ENCODE measurements around the gene STATH. TPM values are rescaled to one million over a fixed set of nuclear protein-coding genes. Genes with fewer than 3 reads are reported as not detected.
"Not testable (repeated sequence)": the region's sequence is repeated elsewhere in the genome, so short reads cannot be mapped to it uniquely, and the experiment has no call there.

Gene STATH
- total RNA-seq, 2 donors from 2014 or later = not detected

GRCh38 chr4:70008771-70009170, 13.0 kb downstream of the STATH start:
- H3K27me3 Mint-ChIP-seq (ENCODE audit: low read depth) = no peaks in the 10 kb centered on the region
- ATAC-seq (replicated peaks in 1 of 2) = no peak

GRCh38 chr4:70019006-70019405, 23.2 kb downstream of the STATH start:
- H3K36me3 Mint-ChIP-seq (ENCODE audit: insufficient read depth in 2 of 2); H3K4me1 Mint-ChIP-seq (ENCODE audit: low read depth); ATAC-seq (replicated peaks in 1 of 2); H3K27ac Mint-ChIP-seq; H3K4me3 Mint-ChIP-seq; H3K9me3 Mint-ChIP-seq; DNase-seq; H3K27me3 Mint-ChIP-seq (ENCODE audit: low read depth): not testable (repeated sequence)

More at GRCh38 chr4:70008771-70009170, 13.0 kb downstream of the STATH start:
- DNase-seq = no peak
- Mint-ChIP-seq H3K9me3 (peaks cover 0 to 3% of the 10 kb centered on the region in 2 donors), H3K4me3 (no peak overlapping the region), H3K4me1 (ENCODE audit: low read depth) (no peaks in the 10 kb centered on the region), H3K27ac (no peak overlapping the region), H3K36me3 (ENCODE audit: insufficient read depth in 2 of 2) (no peaks in the 10 kb centered on the region)

GRCh38 chr4:70023218-70023617, 27.5 kb downstream of the STATH start:
- H3K27me3 Mint-ChIP-seq (ENCODE audit: low read depth) = no peaks in the 10 kb centered on the region
- ATAC-seq (replicated peaks in 1 of 2) = no peak
- H3K27ac Mint-ChIP-seq = no peak overlapping the region
- H3K9me3 Mint-ChIP-seq = no peaks in the 10 kb centered on the region
- no peaks in the 10 kb centered on the region for H3K4me1 Mint-ChIP-seq (ENCODE audit: low read depth)
- DNase-seq = no peak
- no peak overlapping the region for H3K4me3 Mint-ChIP-seq
- H3K36me3 Mint-ChIP-seq (ENCODE audit: insufficient read depth in 2 of 2) = no peaks in the 10 kb centered on the region

- H3K27ac Mint-ChIP-seq = no peak overlapping the region
- no peak for DNase-seq
- no peak overlapping the region for H3K4me3 Mint-ChIP-seq
- H3K9me3 Mint-ChIP-seq = no peaks in the 10 kb centered on the region
- no peaks in the 10 kb centered on the region for H3K4me1 Mint-ChIP-seq (ENCODE audit: low read depth)
- no peaks in the 10 kb centered on the region for H3K36me3 Mint-ChIP-seq (ENCODE audit: insufficient read depth in 2 of 2)
- no peaks in the 10 kb centered on the region for H3K27me3 Mint-ChIP-seq (ENCODE audit: low read depth)
- no peak for ATAC-seq (replicated peaks in 1 of 2)
Measured at GRCh38 chr4:70027011-70027410, 31.2 kb downstream of the STATH start.

GRCh38 chr4:70028159-70028558, 32.4 kb downstream of the STATH start, which contains the start of gene HTN3:
Gene HTN3 (plus strand): TSS chr4:70028459. CDS start chr4:70030741, 2,282 bp downstream.
- H3K27me3 Mint-ChIP-seq (ENCODE audit: low read depth); H3K9me3 Mint-ChIP-seq; H3K4me3 Mint-ChIP-seq; ATAC-seq (replicated peaks in 1 of 2); H3K36me3 Mint-ChIP-seq (ENCODE audit: insufficient read depth in 2 of 2); H3K27ac Mint-ChIP-seq; H3K4me1 Mint-ChIP-seq (ENCODE audit: low read depth); DNase-seq: not testable (repeated sequence)

- not testable (repeated sequence) for H3K9me3 Mint-ChIP-seq; H3K4me1 Mint-ChIP-seq (ENCODE audit: low read depth); DNase-seq; H3K4me3 Mint-ChIP-seq; H3K27me3 Mint-ChIP-seq (ENCODE audit: low read depth); H3K27ac Mint-ChIP-seq; ATAC-seq (replicated peaks in 1 of 2); H3K36me3 Mint-ChIP-seq (ENCODE audit: insufficient read depth in 2 of 2)
Measured at GRCh38 chr4:70037559-70037958, 41.8 kb downstream of the STATH start.

- H3K36me3 Mint-ChIP-seq (ENCODE audit: insufficient read depth in 2 of 2); H3K27me3 Mint-ChIP-seq (ENCODE audit: low read depth); H3K27ac Mint-ChIP-seq; H3K9me3 Mint-ChIP-seq; H3K4me1 Mint-ChIP-seq (ENCODE audit: low read depth); ATAC-seq (replicated peaks in 1 of 2); DNase-seq; H3K4me3 Mint-ChIP-seq: not testable (repeated sequence)
Measured at GRCh38 chr4:70039928-70040327, 44.2 kb downstream of the STATH start.

GRCh38 chr4:70041652-70042286, 46.0 kb downstream of the STATH start:
- Mint-ChIP-seq H3K27me3 (ENCODE audit: low read depth) (no peaks in the 10 kb centered on the region), H3K27ac (no peak overlapping the region), H3K4me3 (no peak overlapping the region), H3K4me1 (ENCODE audit: low read depth) (no peaks in the 10 kb centered on the region), H3K36me3 (ENCODE audit: insufficient read depth in 2 of 2) (peaks cover 1 to 2% of the 10 kb centered on the region in 2 donors), H3K9me3 (peaks cover 2 to 6% of the 10 kb centered on the region in 2 donors)
- DNase-seq (no peak), ATAC-seq (replicated peaks in 1 of 2) (no peak)

- H3K4me1 Mint-ChIP-seq (ENCODE audit: low read depth); H3K27me3 Mint-ChIP-seq (ENCODE audit: low read depth); H3K9me3 Mint-ChIP-seq; H3K27ac Mint-ChIP-seq; H3K36me3 Mint-ChIP-seq (ENCODE audit: insufficient read depth in 2 of 2); H3K4me3 Mint-ChIP-seq; ATAC-seq (replicated peaks in 1 of 2); DNase-seq: not testable (repeated sequence)
Measured at GRCh38 chr4:70050138-70050537, 54.4 kb downstream of the STATH start, which contains the start of gene HTN1. Gene HTN1 (plus strand): TSS chr4:70050438. CDS start chr4:70053077, 2,639 bp downstream.

Other genes with a start within 250 kb of the STATH start
- gene SULT1B1, start 235.3 kb upstream of the STATH start, total RNA-seq = 1 to 10 TPM; 3.3 to 4.5 TPM
- not detected for gene SULT1E1, start 135.8 kb upstream of the STATH start, total RNA-seq
- not detected for gene CSN1S1, start 64.9 kb upstream of the STATH start, total RNA-seq
- gene CSN2, start 30.2 kb upstream of the STATH start, total RNA-seq = not detected
- not detected for gene HTN3, start 32.5 kb downstream of the STATH start, total RNA-seq
- not detected for gene HTN1, start 54.5 kb downstream of the STATH start, total RNA-seq
- not detected for gene PRR27, start 158.3 kb downstream of the STATH start, total RNA-seq
- not detected for gene ODAM, start 199.8 kb downstream of the STATH start, total RNA-seq
- not detected for gene FDCSP, start 230.2 kb downstream of the STATH start, total RNA-seq
- gene CSN3, start 246.6 kb downstream of the STATH start, total RNA-seq = not detected

Measured in activated T-cell treated with anti-CD3 and anti-CD28 coated beads, Interleukin-2, amount 50 U/mL, for 72 hours (primary cell).